ENCODE results near the gene FN3K. TPM values are rescaled to one million over a fixed set of nuclear protein-coding genes. Genes with fewer than 3 reads are reported as not detected.

Gene FN3K
- total RNA-seq, 4 donors from 2014 or later: 1.1 to 5.5 (median 2.7) TPM

- ATAC-seq (no peak), DNase-seq (no peak)
- in situ Hi-C loops (cut with MboI; ENCODE audit: low sequenced_read_pairs in 4 of 4) (no loop called here), intact Hi-C loops (cut with DNase I; ENCODE audit: low total_unique reads) (no loop called here)
- Histone ChIP-seq H3K36me3 (no peaks in the 10 kb centered on the region), H3K27ac (no peak overlapping the region), H3K27me3 (no peaks in the 10 kb centered on the region), H3K9me3 (no peaks in the 10 kb centered on the region), H3K4me3 (no peak overlapping the region), H3K4me1 (peaks cover 23 to 29% of the 10 kb centered on the region in 2 donors)
- TF ChIP-seq, protein P1, sequence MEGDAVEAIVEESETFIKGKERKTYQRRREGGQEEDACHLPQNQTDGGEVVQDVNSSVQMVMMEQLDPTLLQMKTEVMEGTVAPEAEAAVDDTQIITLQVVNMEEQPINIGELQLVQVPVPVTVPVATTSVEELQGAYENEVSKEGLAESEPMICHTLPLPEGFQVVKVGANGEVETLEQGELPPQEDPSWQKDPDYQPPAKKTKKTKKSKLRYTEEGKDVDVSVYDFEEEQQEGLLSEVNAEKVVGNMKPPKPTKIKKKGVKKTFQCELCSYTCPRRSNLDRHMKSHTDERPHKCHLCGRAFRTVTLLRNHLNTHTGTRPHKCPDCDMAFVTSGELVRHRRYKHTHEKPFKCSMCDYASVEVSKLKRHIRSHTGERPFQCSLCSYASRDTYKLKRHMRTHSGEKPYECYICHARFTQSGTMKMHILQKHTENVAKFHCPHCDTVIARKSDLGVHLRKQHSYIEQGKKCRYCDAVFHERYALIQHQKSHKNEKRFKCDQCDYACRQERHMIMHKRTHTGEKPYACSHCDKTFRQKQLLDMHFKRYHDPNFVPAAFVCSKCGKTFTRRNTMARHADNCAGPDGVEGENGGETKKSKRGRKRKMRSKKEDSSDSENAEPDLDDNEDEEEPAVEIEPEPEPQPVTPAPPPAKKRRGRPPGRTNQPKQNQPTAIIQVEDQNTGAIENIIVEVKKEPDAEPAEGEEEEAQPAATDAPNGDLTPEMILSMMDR (IDR thresholded peaks at IDR 0.05 in 4 of 5, conservative IDR thresholded peaks at IDR 0.05 in 1 of 5): no peak
- no peak for TF ChIP-seq POLR2A (IDR thresholded peaks at IDR 0.05)
These were observed 55.0 kb downstream of the FN3K start for GRCh38 chr17:82790391-82790790.

DNA sequence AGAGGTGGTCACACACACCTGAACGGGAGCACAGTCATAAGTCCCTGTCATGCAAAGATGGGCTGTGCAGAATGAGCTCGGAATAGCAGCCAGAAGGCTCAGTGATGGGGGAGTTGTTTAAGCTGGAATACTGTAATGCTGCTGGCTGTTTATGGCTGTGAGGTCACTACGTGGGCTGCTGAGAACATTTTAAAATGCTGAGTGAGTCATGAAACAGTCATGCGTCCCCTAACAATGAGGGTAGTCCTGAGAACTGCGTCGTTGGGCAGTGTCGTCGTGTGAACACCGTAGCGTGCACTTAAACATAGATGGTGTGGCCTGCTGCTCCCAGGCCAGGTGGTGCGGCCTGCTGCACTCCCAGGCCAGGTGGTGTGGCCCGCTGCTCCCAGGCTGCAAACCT is 56.1 kb downstream of the FN3K start:
- DNase-seq: no peak
- ATAC-seq: no peak
- TF ChIP-seq, protein P1 (IDR thresholded peaks at IDR 0.05 in 4 of 5, conservative IDR thresholded peaks at IDR 0.05 in 1 of 5): no peak
- no peak for TF ChIP-seq POLR2A (IDR thresholded peaks at IDR 0.05)
- H3K4me3 ChIP-seq: no peak overlapping the region
- in situ Hi-C loops (cut with MboI; ENCODE audit: low sequenced_read_pairs in 4 of 4) (no loop called here), intact Hi-C loops (cut with DNase I; ENCODE audit: low total_unique reads) (no loop called here)
- no peaks in the 10 kb centered on the region for H3K36me3 ChIP-seq
- H3K27ac ChIP-seq: no peak overlapping the region
- no peaks in the 10 kb centered on the region for H3K27me3 ChIP-seq
- H3K4me1 ChIP-seq: peaks cover 16 to 22% of the 10 kb centered on the region in 2 donors
- H3K9me3 ChIP-seq: no peaks in the 10 kb centered on the region

DNA sequence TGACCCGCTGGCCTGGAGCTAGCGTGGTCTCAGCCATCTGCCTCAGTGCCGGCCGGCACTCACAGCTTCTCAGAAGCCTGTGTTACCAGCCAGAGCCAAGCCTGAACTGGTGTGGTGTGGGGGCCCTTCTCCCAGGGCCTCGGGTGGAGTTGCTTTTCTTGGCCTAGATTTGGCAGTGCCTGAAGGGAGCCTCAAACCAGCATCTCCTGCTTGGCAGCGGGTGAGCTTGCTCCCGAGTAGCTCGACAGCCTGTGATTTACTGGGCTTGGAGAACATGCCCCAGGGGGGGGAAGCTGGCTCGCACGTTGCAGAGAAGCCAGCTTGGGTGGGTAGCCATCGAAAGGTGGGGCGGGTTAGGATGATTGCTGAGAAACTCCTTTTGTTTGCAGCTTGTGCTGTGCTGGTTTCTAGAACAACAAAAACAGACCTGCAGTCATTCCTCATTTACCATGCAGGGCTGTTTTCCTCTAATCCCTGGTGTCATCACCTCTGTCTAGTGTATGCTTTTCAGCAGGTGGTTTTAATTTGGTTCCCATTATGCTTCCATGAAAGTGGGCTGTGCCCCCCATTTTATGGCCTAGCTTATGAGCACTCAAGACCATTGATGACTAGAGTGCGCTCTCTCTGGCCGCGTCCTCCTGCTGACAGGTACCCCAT is 58.7 kb downstream of the FN3K start:
- ATAC-seq: no peak
- DNase-seq: no peak
- Histone ChIP-seq H3K4me3 (no peak overlapping the region), H3K9me3 (no peaks in the 10 kb centered on the region), H3K27ac (peak overlapping the region in 2 of 4 donors; percentile 25 to 57), H3K4me1 (no peaks in the 10 kb centered on the region), H3K36me3 (no peaks in the 10 kb centered on the region), H3K27me3 (no peaks in the 10 kb centered on the region)
- in situ Hi-C loops (cut with MboI; ENCODE audit: low sequenced_read_pairs in 4 of 4): no loop called here
- intact Hi-C loops (cut with DNase I; ENCODE audit: low total_unique reads): no loop called here
- TF ChIP-seq POLR2A (IDR thresholded peaks at IDR 0.05): no peak
- TF ChIP-seq, protein P1 (IDR thresholded peaks at IDR 0.05 in 4 of 5, conservative IDR thresholded peaks at IDR 0.05 in 1 of 5): no peak

DNA sequence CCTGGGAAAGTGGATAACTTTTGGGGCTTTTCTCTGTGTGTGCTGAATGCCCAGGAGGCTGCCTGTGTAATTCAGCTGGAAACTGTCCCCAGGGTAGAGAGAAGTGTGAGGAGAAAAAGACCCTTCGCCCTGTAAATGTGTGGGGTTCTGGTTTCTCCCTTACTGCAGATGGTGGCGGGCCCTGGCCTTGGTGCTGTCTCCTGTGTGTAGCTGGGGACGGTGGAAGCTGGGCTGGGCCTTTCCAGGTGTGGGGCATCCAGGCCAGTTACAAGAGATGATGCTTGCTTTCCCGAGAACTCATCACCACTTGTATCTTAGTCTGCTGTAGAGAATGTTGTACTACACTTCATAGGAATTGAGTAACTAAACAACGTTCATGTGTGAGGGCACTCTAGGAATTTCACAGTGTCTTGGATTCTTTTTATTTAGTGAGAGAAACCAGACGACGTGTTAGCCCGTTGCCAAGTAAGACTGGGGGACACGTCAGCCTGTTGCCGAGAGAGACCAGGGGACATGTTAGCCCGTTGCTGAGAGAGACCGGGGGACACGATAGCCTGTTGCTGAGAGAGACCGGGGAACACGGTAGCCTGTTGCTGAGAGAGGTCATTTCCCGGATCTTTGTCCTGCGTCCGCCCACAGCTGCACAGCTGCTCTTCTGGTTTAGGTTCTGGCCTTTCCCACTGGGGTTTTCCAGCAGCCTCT is 59.5 kb downstream of the FN3K start:
- Histone ChIP-seq H3K9me3 (no peaks in the 10 kb centered on the region), H3K4me3 (no peak overlapping the region), H3K36me3 (peaks cover 0 to 6% of the 10 kb centered on the region in 2 donors), H3K27me3 (no peaks in the 10 kb centered on the region), H3K27ac (peak overlapping the region; percentile 2 to 66 (median 58)), H3K4me1 (no peaks in the 10 kb centered on the region)
- TF ChIP-seq, protein P1 (IDR thresholded peaks at IDR 0.05 in 4 of 5, conservative IDR thresholded peaks at IDR 0.05 in 1 of 5): no peak
- no peak for TF ChIP-seq POLR2A (IDR thresholded peaks at IDR 0.05)
- intact Hi-C loops (cut with DNase I; ENCODE audit: low total_unique reads) (no loop called here), in situ Hi-C loops (cut with MboI; ENCODE audit: low sequenced_read_pairs in 4 of 4) (no loop called here)
- DNase-seq: no peak
- peak in 1 of 2 donors; percentile 37 for ATAC-seq

Data from gastrocnemius medialis (tissue), 4 donors.